Right lobe of liver (tissue), 6 donors: Measurements from ENCODE around the gene TECTA. TPM values are rescaled to one million over a fixed set of nuclear protein-coding genes. Genes with fewer than 3 reads are reported as not detected.
A peak's percentile ranks its signal among the peaks of the same experiment; 100 is the strongest.

ENCODE experiments used
- ATAC-seq, 4 donors: fragments of 200-7000 bp; cut with Tn5 transposase; one replicate each; pipeline ENCODE4 v1.9.1; 2020; ENCODE audit warnings: mild to moderate bottlenecking in 4 of 4, moderate library complexity in 4 of 4
- DNase-seq, 3 donors: peaks; one replicate each; pipeline ENCODE4 v3.0.0-alpha.2; 2020
- H3K27ac ChIP-seq, 3 donors: fragments of 200-600 bp; one replicate each; pipeline ENCODE4 v1.8.0; 2022
- H3K27me3 ChIP-seq, 2 donors: fragments of 200-600 bp; one replicate each; pipeline ENCODE4 v1.8.0; 2022
- H3K36me3 ChIP-seq, 4 donors: fragments of 200-600 bp; sonication (generic) in 1 of 4; one replicate each; pipeline versions ENCODE4 v1.5.1 to v1.8.0; 2017 to 2022; ENCODE audit warnings: control low read depth in 1 of 4
- H3K4me1 ChIP-seq, 4 donors: fragments of 200-600 bp; sonication (generic) in 1 of 4; one replicate each; pipeline versions ENCODE4 v1.5.1 to v1.8.0; 2017 to 2022; ENCODE audit warnings: control low read depth in 1 of 4
- H3K4me3 ChIP-seq, 3 donors: fragments of 200-600 bp; one replicate each; pipeline ENCODE4 v1.8.0; 2022
- H3K9me3 ChIP-seq, 4 donors: fragments of 200-600 bp; sonication (generic) in 1 of 4; one replicate each; pipeline versions ENCODE4 v1.5.1 to v1.8.0; 2017 to 2022; ENCODE audit warnings: control low read depth in 1 of 4
- POLR2A ChIP-seq: fragments of 450-650 bp; IDR thresholded peaks from one replicate; pipeline ENCODE4 v1.6.1; 2017; ENCODE audit warnings: antibody characterized with exemption, mild to moderate bottlenecking
- WGBS: methylation state at CpG from one replicate; pipeline ENCODE4 v1.1.6; 2018; ENCODE audit warnings: low coverage, low lambda C conversion rate; ENCODE audit not compliant: insufficient coverage; ENCODE audit errors: missing lambda C conversion rate; 5-methylcytosine and 5-hydroxymethylcytosine counted together
- intact Hi-C, 2 donors: fragments of 100-400 bp; cut with DNase I; formaldehyde crosslinking; loops; one replicate each; pipeline versions ENCODE4 v1.11.2 to v1.14.1; 2022
- total RNA-seq, 6 experiments: library from RNA; depleted of rRNA in 2 of 6; stranded (reverse); fragments of >200 nt in 2 of 6; fragmentation: NEBNext Ultra II Directional in 3 of 6; extraction: Animal tissue kit (Norgen Biotek cat#: 25700) in 3 of 6; gene quantifications; one replicate each; pipeline versions ENCODE4 v1.1.0 to v1.2.4, GENCODE V29; 2016 to 2023
- TF ChIP-seq, protein P1 (sequence below), 4 donors: fragments of 200-600 bp in 3 of 4; fragments of 450-650 bp in 1 of 4; IDR thresholded peaks; one replicate each; pipeline versions ENCODE4 v1.5.1 to v1.8.0; 2016 to 2022; ENCODE audit warnings: antibody characterized with exemption in 4 of 4, mild to moderate bottlenecking in 2 of 4
- donor health status: DM: no; HTN: yes; CAD: no.
- donor health status: DM: no; HTN: no; CAD: no.
- donor health status: DM: no; HTN: no; CAD: no.
- donor health status: DM: no; HTN: yes; CAD: no.
- donor health status: DM: no; HTN: yes; CAD: no.

TECTA gene
- total RNA-seq, 6 experiments from 2014 or later: 0.24 to 1.2 (median 0.52) TPM

DNA sequence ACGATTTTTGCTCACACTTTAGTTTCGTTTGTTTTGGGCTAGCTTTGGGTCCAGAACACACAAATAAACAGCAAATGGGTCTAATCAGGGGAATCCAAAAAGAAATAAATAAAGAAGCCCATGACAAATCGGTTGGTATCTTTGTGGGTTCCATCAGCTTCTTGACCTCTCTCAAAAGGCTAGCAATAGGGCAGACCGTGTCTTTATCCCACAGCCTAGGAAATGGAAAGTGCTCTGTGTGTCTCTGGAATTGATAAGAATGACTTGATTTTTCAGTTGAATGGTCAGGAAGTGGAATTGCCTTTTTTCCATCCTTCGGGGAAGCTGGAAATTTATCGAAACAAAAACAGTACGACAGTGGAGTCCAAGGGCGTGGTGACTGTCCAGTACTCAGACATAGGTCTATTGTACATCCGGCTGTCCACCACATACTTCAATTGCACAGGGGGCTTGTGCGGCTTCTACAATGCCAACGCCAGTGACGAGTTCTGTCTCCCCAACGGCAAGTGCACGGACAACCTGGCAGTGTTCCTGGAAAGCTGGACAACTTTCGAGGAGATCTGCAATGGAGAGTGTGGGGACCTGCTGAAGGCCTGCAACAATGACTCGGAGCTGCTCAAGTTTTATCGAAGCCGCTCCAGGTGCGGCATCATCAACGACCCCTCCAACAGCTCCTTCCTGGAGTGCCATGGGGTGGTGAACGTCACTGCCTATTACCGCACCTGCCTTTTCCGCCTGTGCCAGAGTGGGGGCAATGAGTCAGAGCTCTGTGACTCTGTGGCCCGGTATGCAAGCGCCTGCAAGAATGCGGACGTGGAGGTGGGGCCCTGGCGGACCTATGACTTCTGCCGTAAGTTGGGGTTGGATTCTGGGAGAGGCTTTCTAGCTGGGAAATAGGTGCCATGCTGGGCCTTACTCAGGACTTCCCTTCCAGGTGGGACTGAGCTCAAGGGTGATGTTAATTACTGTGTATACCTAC is 28.6 kb downstream of the TECTA start:
- no peaks in the 10 kb centered on the region for H3K9me3 ChIP-seq
- no peak overlapping the region for H3K4me3 ChIP-seq
- no peaks in the 10 kb centered on the region for H3K27me3 ChIP-seq
- no peak overlapping the region for H3K27ac ChIP-seq
- no peaks in the 10 kb centered on the region for H3K4me1 ChIP-seq
- intact Hi-C loops: no loop called here
- H3K36me3 ChIP-seq: no peaks in the 10 kb centered on the region
- ATAC-seq (peak in 2 of 4 donors; percentile 25 to 42), DNase-seq (no peak)
- TF ChIP-seq, protein P1, sequence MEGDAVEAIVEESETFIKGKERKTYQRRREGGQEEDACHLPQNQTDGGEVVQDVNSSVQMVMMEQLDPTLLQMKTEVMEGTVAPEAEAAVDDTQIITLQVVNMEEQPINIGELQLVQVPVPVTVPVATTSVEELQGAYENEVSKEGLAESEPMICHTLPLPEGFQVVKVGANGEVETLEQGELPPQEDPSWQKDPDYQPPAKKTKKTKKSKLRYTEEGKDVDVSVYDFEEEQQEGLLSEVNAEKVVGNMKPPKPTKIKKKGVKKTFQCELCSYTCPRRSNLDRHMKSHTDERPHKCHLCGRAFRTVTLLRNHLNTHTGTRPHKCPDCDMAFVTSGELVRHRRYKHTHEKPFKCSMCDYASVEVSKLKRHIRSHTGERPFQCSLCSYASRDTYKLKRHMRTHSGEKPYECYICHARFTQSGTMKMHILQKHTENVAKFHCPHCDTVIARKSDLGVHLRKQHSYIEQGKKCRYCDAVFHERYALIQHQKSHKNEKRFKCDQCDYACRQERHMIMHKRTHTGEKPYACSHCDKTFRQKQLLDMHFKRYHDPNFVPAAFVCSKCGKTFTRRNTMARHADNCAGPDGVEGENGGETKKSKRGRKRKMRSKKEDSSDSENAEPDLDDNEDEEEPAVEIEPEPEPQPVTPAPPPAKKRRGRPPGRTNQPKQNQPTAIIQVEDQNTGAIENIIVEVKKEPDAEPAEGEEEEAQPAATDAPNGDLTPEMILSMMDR (IDR thresholded peaks at IDR 0.05): no peak
- no peak for TF ChIP-seq POLR2A
- WGBS: 82% methylated on average over 15 of the region's 29 CpGs

DNA sequence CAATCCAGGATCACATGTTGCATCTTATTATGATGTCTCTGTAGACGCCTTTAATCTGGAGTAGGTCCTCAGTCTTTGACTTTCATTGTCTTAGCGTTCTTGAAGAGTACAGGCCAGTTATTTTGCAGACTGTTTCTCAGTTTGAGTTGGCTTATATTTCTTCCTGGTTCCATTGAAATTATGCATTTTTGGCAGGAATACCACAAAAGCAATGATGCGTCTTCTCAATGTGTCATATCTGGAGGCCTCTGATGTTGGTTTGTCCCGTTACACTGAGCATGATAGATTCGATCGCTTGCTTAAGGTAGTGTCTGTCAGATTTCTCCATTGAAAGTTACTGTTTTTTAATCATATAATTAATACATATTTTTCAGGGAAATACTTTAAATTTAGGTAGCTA is 30.6 kb downstream of the TECTA start:
- DNase-seq (no peak), ATAC-seq (no peak)
- no peaks in the 10 kb centered on the region for H3K27me3 ChIP-seq
- TF ChIP-seq, protein P1 (IDR thresholded peaks at IDR 0.05): no peak
- no peak for TF ChIP-seq POLR2A
- no peak overlapping the region for H3K4me3 ChIP-seq
- H3K9me3 ChIP-seq: no peaks in the 10 kb centered on the region
- no peak overlapping the region for H3K27ac ChIP-seq
- intact Hi-C loops: no loop called here
- no peaks in the 10 kb centered on the region for H3K4me1 ChIP-seq
- 90% methylated on average over 6 of the region's 6 CpGs for WGBS
- no peaks in the 10 kb centered on the region for H3K36me3 ChIP-seq

DNA sequence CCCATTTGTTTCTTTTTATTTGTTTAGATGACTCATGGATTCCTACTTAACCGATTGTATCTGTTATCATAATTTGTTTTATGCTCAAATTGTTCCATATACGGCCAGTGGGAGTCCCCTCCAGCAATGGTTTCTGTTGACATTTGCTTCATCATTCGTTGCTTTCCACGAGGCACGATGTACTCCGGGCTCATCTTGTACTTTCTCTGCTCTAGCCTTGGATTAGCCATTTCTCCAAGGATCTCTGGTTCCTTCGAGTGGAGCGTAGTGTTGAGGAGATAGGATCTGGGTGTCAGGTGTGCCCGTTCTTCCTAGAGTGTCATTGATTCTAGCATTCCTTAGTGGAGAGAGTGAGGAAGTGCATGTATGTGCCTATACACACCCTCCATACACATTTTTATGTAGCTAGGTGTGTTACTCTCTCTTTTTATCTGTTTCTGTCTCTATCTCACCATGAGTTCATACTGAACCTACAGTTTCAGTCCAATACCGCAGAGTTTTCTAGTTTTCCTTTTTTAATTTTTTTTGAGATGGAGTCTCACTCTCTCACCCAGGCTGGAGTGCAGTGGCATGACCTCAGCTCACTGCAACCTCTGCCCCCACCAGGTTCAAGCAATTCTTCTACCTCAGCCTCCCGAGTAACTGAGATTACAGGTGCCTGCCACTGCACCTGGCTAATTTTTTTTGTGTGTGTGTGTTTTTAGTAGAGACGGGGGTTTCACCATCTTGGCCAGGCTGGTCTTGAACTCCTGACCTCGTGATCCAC is 31.4 kb downstream of the TECTA start:
- intact Hi-C loops: no loop called here
- WGBS: 64% methylated on average over 10 of the region's 13 CpGs
- no peaks in the 10 kb centered on the region for H3K9me3 ChIP-seq
- no peaks in the 10 kb centered on the region for H3K27me3 ChIP-seq
- H3K4me1 ChIP-seq: no peaks in the 10 kb centered on the region
- H3K4me3 ChIP-seq: no peak overlapping the region
- H3K27ac ChIP-seq: no peak overlapping the region
- DNase-seq (no peak), ATAC-seq (no peak)
- H3K36me3 ChIP-seq: no peaks in the 10 kb centered on the region
- no peak for TF ChIP-seq POLR2A
- TF ChIP-seq, protein P1 (IDR thresholded peaks at IDR 0.05): no peak

DNA sequence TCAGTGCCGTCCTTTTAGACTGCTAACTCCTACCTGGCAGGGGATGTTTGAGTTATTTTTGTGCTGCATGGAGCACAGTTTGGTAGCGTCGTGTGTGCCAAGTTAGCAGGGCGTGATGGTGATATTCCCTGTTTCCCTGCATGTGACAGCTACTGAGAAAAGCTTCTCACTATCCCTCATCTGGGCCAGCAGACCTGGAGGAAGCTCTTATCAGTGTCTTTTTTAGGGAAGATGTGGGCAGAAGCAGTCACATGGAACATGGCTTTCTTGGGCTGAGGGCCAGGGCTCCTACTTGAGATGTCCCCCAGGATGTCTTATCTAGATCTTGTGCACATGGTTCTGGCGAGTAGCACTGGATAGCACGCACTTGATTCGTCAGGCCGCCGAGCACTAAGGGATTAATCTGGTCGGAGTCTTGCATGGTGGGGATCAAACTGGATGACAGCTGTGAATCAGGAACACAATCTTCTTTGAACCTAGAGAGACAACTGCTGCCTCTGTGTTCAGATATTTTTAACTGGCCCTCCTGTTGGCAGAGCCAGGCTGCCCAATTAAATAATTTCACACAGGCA is 33.8 kb downstream of the TECTA start:
- DNase-seq: no peak
- Histone ChIP-seq H3K27ac (no peak overlapping the region), H3K4me3 (no peak overlapping the region), H3K27me3 (no peaks in the 10 kb centered on the region), H3K36me3 (no peaks in the 10 kb centered on the region), H3K4me1 (no peaks in the 10 kb centered on the region), H3K9me3 (no peaks in the 10 kb centered on the region)
- TF ChIP-seq, protein P1 (IDR thresholded peaks at IDR 0.05): no peak
- TF ChIP-seq POLR2A: no peak
- WGBS: 40% methylated on average over 2 of the region's 10 CpGs
- no peak for ATAC-seq
- intact Hi-C loops: no loop called here
